Eye (tissue), 1 donor: Measurements from ENCODE around the gene PIGU.
A peak's percentile ranks its signal among the peaks of the same experiment; 100 is the strongest.

Experiments
- DNase-seq: peaks from one replicate; pipeline ENCODE4 v3.0.0-alpha.2; 2015

Gene PIGU

DNA sequence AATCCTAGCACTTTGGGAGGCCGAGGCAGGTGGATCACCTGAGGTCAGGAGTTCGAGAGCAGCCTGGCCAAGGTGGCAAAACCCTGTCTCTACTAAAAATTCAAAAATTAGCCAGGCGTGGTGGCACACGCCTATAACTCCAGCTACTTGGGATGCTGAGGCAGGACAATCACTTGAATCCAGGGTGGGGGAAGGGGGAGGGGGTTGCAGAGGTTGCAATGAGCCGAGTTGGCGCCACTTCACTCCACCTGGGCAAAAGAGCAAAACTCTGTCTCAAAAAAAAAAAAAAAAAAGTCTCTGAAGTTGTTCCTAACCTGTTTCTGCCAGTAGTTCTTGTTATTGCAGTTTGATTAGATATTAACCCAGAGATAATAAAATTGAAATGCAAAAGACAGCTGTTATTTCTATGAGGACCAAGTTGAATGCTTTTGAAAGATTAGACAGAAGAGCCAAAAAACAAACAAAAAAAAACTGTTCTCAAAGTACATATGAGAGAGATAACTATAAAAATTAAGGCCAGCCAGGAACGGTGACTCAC lies 22.6 kb downstream of the PIGU start:
- no peak for DNase-seq

DNA sequence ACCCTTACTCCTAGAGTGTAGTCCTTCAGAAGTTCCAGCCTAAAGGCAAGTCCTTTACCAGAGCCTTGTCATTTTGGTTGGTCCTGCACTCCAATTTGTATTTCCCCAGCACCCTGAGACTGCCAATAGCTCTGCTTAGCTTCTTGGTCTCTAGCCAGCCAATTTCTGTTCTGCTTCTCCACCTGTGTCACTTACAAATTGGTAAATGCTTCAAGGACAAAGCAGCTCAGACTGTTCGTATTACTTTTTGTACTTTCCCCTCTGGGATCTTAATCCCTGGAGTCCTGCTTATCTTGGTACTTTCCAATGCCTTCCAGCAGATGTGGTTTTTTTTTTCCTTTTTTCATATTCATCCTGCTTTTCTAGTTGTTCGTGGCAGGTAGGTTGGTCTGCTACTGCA lies 25.7 kb downstream of the PIGU start:
- no peak for DNase-seq

DNA sequence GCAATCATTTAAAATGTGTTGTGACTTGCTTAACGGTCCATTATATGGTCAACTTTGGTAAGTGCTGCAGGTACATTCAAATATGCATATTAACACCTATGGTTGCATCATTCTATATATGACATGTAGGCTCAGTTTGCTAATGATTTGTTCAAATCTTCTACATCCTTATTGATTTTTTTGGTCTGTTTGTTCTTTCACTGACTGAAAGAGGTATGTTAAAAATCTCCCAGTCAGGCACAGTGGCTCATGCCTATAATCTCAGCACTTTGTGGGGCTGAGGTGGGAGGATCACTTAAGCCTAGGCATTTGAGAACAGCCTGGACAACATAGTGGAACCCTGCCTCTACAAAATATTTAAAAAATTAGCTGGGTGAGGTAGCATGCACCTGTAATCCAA lies 29.2 kb downstream of the PIGU start:
- DNase-seq, result no peak

DNA sequence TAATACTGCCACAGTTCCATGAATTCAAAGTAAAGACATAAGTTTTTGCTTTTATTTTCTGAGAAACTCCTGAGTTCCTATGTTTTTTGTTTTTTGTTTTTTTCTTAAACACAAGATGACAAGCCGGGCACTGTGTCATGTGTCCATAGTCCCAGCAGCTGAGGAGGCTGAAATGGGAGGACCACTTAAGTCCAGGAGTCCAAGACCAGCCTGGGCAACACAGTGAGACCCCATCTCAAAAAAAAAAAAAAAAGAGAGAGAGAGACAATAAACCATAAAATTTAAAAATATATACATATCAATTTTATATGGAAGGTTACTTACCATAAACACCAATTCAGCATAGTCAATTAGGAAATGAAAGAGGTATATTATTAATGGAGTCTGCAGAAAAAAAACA lies 31.9 kb downstream of the PIGU start:
- no peak for DNase-seq

DNA sequence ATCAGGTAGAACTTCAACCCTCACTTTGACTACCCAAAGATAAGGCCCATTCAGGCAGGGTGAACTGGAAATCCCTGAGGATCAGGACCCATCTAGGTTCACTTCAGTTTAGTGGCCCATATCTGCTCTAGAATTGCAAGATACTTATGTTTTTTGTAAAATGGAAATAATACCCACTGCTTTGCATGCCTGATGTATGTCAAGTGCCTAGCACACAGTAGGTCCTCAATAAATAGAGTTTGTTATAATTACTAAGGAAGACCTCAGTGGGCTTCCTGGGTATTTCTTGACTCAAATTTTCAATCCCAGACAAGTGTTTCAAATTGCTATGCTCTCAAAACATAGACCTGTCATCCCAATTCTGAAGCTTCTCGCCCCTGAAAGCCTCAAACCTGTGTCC lies 32.5 kb downstream of the PIGU start:
- DNase-seq, result no peak

DNA sequence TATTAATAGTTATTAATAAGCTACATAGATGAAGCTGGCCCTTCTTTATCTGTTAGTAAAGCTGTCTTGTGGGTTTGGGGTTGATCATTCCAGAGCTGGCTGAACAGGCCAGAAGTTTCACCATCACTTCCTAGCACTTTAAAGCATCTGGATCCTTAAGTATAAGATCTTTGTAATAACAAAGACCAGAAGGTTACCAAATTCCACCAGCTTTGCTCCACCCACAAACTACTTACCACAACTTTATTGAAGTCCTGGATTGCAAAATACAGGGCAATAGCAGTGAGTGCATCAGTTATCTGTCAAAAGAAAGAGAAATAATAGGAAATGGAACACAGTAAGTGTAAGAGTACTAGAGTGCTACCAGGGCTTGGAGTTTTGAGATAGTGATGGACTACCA lies 33.0 kb downstream of the PIGU start:
- no peak for DNase-seq

DNA sequence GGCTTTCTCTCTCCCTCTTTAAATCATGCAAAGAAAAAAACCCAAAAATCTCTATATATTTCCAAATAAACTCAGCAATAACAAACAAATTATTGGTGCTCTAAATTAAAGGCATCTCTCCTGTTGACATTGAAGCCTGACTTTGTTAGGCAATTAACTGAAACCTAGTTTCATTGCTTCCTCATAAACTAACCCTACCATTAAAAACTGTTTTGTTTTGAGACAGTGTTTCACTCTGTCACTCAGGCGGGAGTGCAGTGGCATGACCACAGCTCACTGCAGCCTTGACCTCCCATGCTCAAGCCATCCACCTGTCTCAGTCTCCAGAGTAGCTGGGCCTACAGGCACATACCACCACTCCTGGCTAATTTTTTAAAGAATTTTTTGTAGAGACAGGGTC lies 34.9 kb downstream of the PIGU start:
- DNase-seq, result no peak

DNA sequence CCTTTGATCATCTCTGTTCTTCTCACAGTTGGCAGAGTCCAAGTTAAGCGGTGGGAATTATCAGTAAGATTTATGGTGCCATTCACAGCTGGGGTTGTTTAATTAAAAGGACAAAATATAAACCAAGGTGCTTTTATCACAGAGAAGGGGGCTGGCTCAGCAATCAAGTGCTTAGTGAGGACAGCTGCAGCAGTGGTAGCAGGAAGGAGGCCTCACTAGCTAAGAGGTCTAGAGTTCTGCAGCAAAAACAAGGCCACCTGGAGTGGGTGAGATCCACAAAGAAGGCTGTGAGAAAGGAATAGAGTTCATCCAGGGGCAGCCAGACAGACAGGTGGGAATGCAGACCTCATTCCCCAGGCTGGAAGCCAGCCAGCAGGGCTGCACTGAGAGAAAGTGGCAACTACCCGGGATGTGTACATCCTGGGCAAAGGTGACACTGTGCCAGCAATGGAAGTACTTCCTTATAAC lies 37.1 kb downstream of the PIGU start:
- DNase-seq, result peak; percentile 17

DNA sequence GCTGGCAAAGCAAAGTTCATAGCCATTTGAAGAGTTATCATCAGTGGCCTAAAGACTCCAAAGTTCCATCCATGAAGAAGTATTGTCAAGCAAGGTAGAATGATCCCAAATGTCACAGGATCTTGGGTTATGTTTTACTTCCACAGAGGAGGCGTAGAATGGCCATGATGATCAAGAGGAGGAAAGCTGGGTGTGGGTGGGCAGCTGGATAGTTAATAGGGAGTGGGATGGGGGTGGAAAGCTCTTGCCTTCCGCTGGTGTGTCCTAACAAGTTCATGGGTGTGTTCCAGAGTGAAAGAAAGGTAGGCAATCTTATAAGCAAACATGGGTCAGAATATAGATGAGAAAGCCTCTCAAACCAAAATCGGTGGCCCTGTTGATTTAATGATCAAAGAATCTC lies 38.4 kb downstream of the PIGU start:
- DNase-seq, result no peak

DNA sequence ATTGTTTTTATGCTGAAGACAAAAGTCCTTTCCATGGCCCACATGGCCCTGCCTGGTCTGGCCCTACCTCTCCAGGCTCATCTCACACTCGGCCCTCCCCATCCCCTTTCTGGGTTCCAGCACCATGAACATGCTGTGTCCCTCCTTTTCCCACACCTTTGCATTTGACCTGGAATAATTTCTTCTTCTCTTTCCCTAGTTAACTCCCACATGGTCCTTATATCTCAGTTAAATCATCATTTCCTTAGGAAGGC lies 38.9 kb downstream of the PIGU start:
- no peak for DNase-seq

DNA sequence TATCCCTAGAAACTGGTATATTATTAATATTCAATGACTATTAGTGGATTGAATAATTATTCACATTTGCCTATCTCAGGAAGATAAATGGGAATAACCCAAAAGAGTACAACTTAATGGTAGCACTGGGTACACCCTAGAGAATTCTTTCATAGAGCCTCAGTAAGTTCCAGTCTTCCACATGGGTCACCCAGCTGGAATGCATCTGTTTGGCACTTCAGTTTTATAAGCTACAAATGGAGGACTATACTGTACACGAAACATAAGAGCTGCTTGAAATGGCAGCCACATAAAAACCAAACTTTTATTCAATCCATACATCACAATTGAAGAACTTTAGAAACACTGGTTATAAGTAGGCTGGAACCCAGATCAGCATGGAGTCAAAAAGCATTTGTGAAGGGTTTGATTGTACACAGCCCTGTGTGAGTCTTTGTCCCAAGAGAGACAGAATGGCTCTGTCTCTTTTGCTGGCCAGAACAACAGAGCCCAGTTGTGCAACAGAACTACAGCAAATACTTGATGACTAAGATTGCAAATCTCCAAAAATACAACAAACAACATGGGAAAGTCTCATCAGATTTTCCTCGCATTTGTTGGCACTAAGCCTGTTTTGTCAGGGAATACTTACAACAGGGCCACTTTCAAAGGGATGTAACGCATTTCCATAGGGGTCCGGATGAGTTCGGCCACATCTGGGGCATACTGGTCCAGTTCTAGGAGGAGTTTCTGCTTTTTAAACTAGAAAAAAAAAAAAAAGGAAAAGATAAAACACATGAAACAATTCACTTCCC lies 39.5 kb downstream of the PIGU start:
- DNase-seq, result no peak

DNA sequence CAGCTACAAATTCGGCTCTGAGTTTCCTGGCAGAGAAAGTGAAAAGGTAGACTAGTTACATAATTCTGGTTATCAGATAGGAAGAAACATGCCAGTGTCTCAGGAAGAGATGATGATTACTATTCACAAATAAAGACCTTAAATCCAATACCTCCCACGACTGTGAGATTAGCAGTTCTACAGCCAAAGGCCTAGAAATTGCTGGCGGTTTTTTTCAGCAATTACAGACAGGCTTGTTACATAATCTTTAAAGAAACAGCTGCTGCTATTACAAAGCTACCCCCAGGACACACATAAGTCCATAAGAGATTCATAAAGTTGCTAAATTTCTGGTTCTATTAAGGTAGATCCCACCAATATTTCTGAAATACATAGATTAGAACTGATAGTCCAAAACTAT lies 40.2 kb downstream of the PIGU start:
- DNase-seq, result no peak

DNA sequence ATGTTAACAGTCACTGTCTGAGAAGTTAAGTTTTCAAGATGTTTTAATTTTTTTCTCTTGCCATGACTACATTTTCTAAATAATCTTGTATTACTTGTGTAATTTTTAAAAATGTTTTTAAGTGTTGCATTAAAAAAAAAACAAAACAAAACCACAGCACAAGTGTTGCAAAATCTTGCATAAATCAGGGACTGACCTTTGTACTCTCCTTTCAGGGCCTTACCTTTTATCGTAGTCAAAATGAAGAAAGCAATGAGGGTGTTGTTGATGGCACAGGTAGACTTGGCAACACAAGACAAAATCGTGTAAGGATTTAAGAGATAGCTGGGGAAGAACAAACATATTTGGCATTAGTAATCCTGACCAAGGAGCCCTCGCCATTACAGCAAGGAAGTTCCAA lies 42.5 kb downstream of the PIGU start:
- DNase-seq, result no peak

DNA sequence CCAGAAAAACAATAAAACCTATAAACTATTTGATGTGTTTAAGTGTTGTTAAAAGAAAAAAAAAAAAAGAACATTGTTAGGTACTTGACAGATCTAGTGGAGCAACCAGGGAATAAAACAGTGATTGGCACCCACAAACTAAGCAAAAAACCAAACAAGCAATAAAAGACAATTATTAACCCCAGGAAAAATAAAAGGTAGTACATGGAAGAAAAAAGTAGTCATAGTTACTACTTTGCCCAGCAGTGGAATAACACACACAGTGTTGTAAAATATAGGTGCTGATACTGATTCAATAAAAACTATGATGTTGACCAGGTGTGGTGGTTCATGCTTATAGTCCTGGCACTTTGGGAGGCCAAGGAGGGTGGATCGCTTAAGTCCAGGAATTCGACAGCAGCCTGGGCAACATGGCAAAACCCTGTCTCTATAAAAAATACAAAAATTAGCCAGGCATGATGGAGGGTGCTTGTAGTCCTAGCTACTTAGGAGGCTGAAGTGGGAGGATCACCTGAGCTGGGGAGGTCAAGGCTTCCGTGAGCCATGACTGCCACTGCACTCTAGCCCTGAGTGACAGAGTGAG lies 43.9 kb downstream of the PIGU start:
- DNase-seq, result no peak

DNA sequence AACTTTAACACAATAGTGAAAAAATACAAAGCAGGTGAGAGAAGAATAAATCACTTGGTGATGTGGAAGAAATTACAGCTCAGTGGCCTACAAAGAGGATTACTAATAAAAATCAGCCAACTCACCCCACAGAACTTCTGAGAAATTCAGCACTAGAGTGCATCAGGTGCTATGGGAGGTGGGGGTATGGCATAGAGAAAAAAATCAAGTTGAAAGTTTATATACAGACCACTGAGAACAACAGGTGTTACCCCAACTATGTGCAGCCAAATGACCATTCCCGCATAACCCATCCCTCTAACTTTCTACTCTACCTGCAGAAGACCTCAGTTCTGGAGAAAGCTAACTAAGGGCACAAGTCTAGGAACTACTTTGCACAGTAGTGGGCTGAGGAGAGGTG lies 47.0 kb downstream of the PIGU start:
- DNase-seq, result no peak

DNA sequence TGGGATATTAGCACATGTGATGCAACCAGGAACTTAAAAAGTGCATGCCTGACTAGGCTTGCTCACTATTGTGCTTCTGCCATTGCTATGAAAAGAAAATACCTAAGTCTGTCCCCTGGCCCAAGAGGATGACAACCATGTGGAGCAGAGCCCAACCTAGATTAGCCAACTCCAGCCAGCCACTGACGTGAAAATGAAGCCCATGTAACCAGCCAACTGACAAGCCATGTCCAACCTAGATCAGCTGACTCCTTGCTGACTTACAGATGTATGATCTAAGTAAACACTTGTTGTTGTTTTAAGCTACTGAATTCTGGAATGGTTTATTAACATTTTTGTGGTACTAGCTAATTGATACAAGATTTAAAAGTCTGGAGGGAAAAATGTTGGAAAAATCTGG lies 47.5 kb downstream of the PIGU start:
- peak; percentile 8 for DNase-seq

DNA sequence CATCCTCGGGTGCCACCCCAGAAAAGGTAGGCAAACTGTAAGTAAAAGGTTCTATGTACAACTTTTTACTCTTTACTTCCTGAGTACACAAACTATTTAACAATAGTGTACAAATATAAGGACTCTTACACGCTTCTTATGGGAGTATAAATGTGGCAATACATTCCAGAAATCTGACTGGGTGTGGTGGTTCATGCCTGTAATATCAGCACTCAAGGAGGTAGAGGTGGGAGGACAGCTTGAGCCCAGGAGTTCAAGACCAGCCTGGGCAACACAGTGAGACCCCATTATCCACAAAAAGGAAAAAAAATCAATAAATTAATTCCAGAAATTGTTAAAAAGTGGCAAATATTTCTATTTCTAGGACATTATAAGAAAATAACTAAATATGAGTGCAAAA lies 48.9 kb downstream of the PIGU start:
- DNase-seq, result no peak

DNA sequence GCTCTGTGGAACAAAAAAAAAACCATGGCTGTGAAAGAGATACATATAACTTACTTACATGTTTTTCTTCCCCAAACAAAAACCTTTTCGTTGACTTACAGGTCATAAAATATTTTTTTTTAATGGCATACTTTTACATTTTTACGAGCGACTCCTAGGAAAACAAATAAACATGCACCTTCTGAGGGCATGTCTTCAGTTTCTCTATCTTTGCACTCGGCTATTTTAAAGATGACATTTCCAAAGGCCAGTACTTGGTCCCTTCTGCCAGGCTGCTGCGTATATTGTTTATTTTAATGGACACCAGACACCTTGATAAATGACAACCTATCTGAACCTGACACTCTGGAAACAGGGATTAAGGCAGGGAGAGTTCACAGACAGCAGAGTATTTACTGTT lies 49.4 kb downstream of the PIGU start:
- DNase-seq, result no peak

DNA sequence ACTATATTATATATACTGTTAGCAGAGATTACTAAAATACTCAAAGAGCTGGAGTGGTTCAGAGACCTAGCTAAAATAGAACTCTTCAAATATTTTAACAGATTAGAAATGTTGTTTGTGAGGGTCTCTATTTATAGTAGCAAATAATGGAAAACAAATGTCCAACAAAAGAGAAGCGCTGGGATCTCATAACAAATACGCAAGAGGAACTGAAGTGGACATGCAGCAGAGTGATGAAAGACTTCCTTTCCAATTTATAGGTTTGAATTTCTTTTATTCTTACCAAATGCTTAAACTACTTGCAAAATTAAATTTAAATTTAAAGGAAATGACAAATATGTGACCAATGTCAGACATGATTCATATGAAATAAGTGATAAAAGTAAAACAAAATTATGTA lies 49.9 kb downstream of the PIGU start:
- no peak for DNase-seq

DNA sequence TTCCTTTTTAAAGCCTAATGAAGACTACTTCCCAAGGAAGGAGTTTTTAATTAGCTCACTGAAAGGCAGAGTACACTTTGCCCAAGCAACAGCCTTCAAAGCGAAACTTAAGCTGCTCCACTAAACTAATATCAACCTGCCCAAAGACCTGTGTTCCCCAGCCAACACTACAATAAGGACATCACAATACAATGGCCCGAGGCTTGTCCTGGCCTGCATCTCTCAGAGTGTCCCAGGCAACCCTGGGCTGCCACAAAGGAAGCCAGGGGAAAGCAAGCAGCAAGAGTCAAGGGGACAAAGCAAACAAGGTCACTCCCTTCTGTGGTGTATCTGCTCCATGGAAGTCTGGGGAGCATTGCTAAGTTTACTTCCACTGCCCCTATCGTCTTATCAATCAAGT lies 52.3 kb downstream of the PIGU start:
- no peak for DNase-seq

DNA sequence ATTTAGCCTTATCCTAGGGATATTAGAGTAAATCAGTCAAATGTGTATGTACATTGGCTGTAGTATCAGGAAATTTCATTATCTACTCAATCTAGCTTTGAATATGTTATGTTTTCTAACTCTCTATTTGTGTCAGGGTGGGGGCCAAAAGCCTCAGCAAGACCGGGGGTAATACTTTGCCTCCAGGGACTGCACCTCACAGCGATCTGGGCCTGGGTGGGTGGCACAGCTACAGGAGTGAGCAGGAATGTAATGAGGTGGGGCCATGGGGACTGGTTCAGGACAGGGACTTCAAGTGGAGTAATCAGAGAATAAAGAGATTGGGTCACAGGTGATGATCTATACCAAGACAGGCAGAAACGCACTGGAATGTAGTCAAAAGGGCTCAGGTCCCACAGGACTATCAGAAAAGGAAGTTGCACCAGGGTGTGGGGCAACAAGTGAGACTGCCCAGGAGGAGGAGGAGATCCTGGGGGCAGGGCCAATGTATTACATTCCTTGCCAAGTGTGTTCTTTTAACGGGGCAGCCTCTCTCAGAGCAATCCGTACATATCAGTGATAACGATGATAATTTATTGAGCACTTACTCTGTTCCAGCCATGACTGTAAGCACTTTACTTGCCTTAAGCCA lies 54.0 kb downstream of the PIGU start:
- DNase-seq, result no peak

DNA sequence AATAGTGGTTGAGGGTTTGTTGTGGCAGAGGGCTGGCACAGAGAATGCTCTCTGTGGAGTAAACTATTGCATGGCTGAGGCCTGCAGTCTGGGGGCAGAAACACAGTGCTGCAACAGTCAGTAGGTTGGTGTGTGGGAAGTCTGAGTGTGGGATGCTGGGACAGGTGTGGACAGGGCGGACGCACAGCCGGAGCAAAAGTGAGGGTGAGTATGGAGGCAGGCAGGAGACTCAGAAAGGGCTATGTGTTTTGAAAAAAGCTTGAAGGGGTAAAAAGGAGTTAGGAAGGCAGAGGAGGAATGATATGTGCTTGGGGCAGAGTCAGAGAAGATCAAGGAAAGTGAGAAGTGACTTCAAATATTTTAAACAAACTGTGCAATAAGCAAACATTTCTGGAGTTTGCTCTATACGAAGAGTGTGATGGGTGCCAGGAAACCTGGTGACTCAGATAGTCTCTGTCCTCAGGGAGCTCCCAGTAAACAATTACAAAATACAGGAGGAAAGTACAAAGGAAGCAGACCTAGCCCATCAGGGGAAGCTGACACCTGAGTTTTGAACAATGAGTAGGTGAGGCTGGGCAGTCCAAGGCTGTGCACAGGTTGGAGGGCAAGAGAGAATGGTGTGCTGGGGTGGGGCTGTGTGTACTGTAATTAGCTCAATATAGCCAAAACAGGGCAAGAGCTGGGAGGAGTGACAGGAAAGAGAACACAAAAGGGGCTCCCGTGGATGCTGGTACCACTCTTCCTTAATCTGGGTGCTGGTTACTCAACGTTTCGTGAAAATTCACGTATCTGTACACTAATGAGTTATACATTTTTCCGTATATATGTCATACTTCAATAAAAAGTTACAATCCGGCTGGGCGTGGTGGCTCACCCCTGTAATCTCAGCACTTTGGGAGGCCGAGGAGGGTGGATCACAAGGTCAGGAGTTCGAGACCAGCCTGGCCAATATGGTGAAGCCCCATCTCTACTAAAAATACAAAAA lies 55.2 kb downstream of the PIGU start:
- no peak for DNase-seq

DNA sequence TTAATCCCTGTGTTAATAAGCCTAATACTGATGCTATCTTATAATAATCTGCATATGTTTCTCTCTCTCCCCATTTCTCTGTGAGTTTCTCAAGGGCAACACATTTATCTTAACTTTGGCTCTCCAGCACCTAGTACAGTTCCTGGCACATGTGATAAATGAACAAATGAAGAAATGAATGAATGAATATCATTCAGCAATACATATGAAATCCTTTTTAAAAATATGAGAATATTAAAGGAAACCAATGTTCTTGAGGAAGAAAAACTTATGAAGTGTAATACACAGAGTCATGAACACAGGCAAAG lies 55.9 kb downstream of the PIGU start:
- no peak for DNase-seq
